PFSK-1 (cell line): ENCODE data around the gene B3GAT2.

ENCODE experiments used
- POLR2AphosphoS5 ChIP-seq: IDR thresholded peaks from 2 replicates; pipeline ENCODE4 v1.6.1; 2012; ENCODE audit warnings: low read depth, mild to moderate bottlenecking, control low read depth, low read length, moderate library complexity
- REST ChIP-seq, 2 experiments: IDR thresholded peaks; 2 replicates each; pipeline versions ENCODE4 v1.6.1 to v1.8.0; 2011 to 2012; ENCODE audit warnings: low read depth in 2 of 2, low read length in 2 of 2, control low read depth in 1 of 2, inconsistent platforms in 1 of 2, mild to moderate bottlenecking in 1 of 2, moderate library complexity in 1 of 2; ENCODE audit not compliant: insufficient read depth in 1 of 2
- SIN3A ChIP-seq: IDR thresholded peaks from 2 replicates; pipeline ENCODE4 v1.6.1; 2012; ENCODE audit warnings: mild to moderate bottlenecking, low read length, moderate library complexity, borderline replicate concordance; ENCODE audit not compliant: insufficient read depth
- TAF1 ChIP-seq: IDR thresholded peaks from 2 replicates; pipeline ENCODE4 v1.6.1; 2012; ENCODE audit warnings: low read length, control low read depth, borderline replicate concordance; ENCODE audit not compliant: insufficient read depth

- TF ChIP-seq REST (IDR thresholded peaks at IDR 0.05; ENCODE audit: insufficient read depth in 1 of 2, low read depth in 2 of 2, low read length in 2 of 2) (no peak), POLR2AphosphoS5 (no peak), TAF1 (no peak), SIN3A (no peak)
Observed at GRCh38 chr6:70955441-70956190, 1.2 kb downstream of the B3GAT2 start.
